Measurements from ENCODE around the gene TERC.
A peak's percentile ranks its signal among the peaks of the same experiment; 100 is the strongest.

The TERC gene

GRCh38 chr3:169804681-169805080 lies 39.8 kb upstream of the TERC start:
- TF ChIP-seq ZFX (IDR thresholded peaks at IDR 0.05; ENCODE audit: borderline replicate concordance) (no peak), CTCF (IDR thresholded peaks at IDR 0.05) (no peak)
- H3K27ac ChIP-seq = no peak overlapping the region

- no peak overlapping the region for H3K27ac ChIP-seq
- TF ChIP-seq ZFX (IDR thresholded peaks at IDR 0.05; ENCODE audit: borderline replicate concordance) = no peak
Observed at GRCh38 chr3:169792359-169792758, 27.5 kb upstream of the TERC start.

GRCh38 chr3:169790687-169791429 lies 26.0 kb upstream of the TERC start:
- peak overlapping the region; percentile 1; the same call in 1 of the 2 replicates for H3K27ac ChIP-seq
- TF ChIP-seq ZFX (IDR thresholded peaks at IDR 0.05; ENCODE audit: borderline replicate concordance) (no peak), CTCF (IDR thresholded peaks at IDR 0.05) (no peak)

GRCh38 chr3:169790219-169790618 lies 25.4 kb upstream of the TERC start:
- peak overlapping the region; percentile 1; the same call in 1 of the 2 replicates for H3K27ac ChIP-seq
- TF ChIP-seq CTCF (IDR thresholded peaks at IDR 0.05) (no peak), ZFX (IDR thresholded peaks at IDR 0.05; ENCODE audit: borderline replicate concordance) (no peak)

GRCh38 chr3:169787791-169788190 lies 22.9 kb upstream of the TERC start:
- no peak overlapping the region for H3K27ac ChIP-seq
- TF ChIP-seq ZFX (IDR thresholded peaks at IDR 0.05; ENCODE audit: borderline replicate concordance) (no peak), CTCF (IDR thresholded peaks at IDR 0.05) (no peak)

GRCh38 chr3:169787120-169787519 lies 22.3 kb upstream of the TERC start:
- TF ChIP-seq CTCF (IDR thresholded peaks at IDR 0.05) (no peak), ZFX (IDR thresholded peaks at IDR 0.05; ENCODE audit: borderline replicate concordance) (no peak)
- H3K27ac ChIP-seq = no peak overlapping the region

- H3K27ac ChIP-seq = peak overlapping the region; percentile 29
- TF ChIP-seq CTCF (IDR thresholded peaks at IDR 0.05) (no peak), ZFX (IDR thresholded peaks at IDR 0.05; ENCODE audit: borderline replicate concordance) (no peak)
Observed at GRCh38 chr3:169781209-169781855, 16.5 kb upstream of the TERC start.

Measured in 22Rv1 (cell line).